ENCODE measurements around the gene VAMP4. TPM values are rescaled to one million over a fixed set of nuclear protein-coding genes. Genes with fewer than 3 reads are reported as not detected.

VAMP4 gene
- total RNA-seq, 1 experiment from 2014 or later, result 6.3 TPM

- RAD21 ChIA-PET (ENCODE audit: low non-redundant PET in 1 of 2, low total read pairs in 2 of 2, uncharacterized antibody in 2 of 2, unreplicated experiment in 2 of 2), result no interaction called here
- no peak for DNase-seq (ENCODE audit: low read depth, low spot score)
These were observed 46.8 kb upstream of the VAMP4 start for GRCh38 chr1:171788696-171789095.

More at GRCh38 chr1:171788696-171789095, 46.8 kb upstream of the VAMP4 start:
- Histone ChIP-seq H3K4me1 (ENCODE audit: control insufficient read depth in 1 of 2, insufficient read depth in 2 of 2, low read length in 2 of 2) (peaks cover 0 to 3% of the 10 kb centered on the region in 2 experiments; a peak in 2 of 4 replicates), H3K27me3 (ENCODE audit: insufficient read depth, low read length) (no peaks in the 10 kb centered on the region), H3K4me2 (ENCODE audit: low read length) (no peak overlapping the region), H3K4me3 (replicated peaks in 1 of 2; ENCODE audit: low read depth in 1 of 2, low read length in 2 of 2) (no peak overlapping the region), H4K20me1 (ENCODE audit: insufficient read depth) (no peaks in the 10 kb centered on the region), H3K9me2 (ENCODE audit: insufficient read depth) (no peaks in the 10 kb centered on the region), H2AFZ (ENCODE audit: low read depth, low read length, poor library complexity, severe bottlenecking) (no peak overlapping the region), H3K9ac (ENCODE audit: low read length) (no peak overlapping the region), H3K27ac (ENCODE audit: low read depth, low read length) (no peak overlapping the region), H3K9me3 (ENCODE audit: control insufficient read depth in 1 of 2, insufficient read depth in 1 of 2, low read depth in 1 of 2, low read length in 2 of 2) (no peaks in the 10 kb centered on the region), H3K79me2 (ENCODE audit: insufficient read depth, low read length) (peaks cover 59% of the 10 kb centered on the region), H3K36me3 (ENCODE audit: control insufficient read depth in 1 of 2, insufficient read depth in 2 of 2, low read length in 2 of 2) (peaks cover 44 to 73% of the 10 kb centered on the region in 2 experiments; a peak in 3 of 4 replicates)
- ATAC-seq, result no peak
- ChIA-PET CTCF (no interaction called here), POLR2A (no interaction called here)
- no peak for TF ChIP-seq MAX (IDR thresholded peaks at IDR 0.05)
- no peak for TF ChIP-seq ATF3 (IDR thresholded peaks at IDR 0.05)
- no peak for TF ChIP-seq ZBTB33 (IDR thresholded peaks at IDR 0.05; ENCODE audit: extremely low read depth, insufficient replicate concordance, low read length)
- TF ChIP-seq TCF7L2 (IDR thresholded peaks at IDR 0.05; ENCODE audit: borderline replicate concordance, extremely low read depth, insufficient read depth, insufficient read length), result no peak
- TF ChIP-seq POLR2A (IDR thresholded peaks at IDR 0.05; ENCODE audit: borderline replicate concordance, extremely low read depth, insufficient read depth, insufficient read length), result no peak
- TF ChIP-seq CBX3 (IDR thresholded peaks at IDR 0.05; ENCODE audit: low read depth), result no peak
- TF ChIP-seq JUND (IDR thresholded peaks at IDR 0.05), result no peak
- TF ChIP-seq FOSL1 (IDR thresholded peaks at IDR 0.05; ENCODE audit: low read depth), result no peak
- no peak for TF ChIP-seq ZNF274 (IDR thresholded peaks at IDR 0.05; ENCODE audit: low read depth, low read length)
- no peak for TF ChIP-seq RAD21 (IDR thresholded peaks at IDR 0.05; ENCODE audit: low read depth)
- TF ChIP-seq EZH2 (IDR thresholded peaks at IDR 0.05), result no peak
- TF ChIP-seq SIN3A (IDR thresholded peaks at IDR 0.05; ENCODE audit: low read depth), result no peak
- TF ChIP-seq REST (IDR thresholded peaks at IDR 0.05; ENCODE audit: low read depth), result no peak
- no peak for TF ChIP-seq ZFX (IDR thresholded peaks at IDR 0.05)
- TF ChIP-seq ELF1 (IDR thresholded peaks at IDR 0.05; ENCODE audit: borderline replicate concordance, low read depth), result no peak
- no peak for TF ChIP-seq YY1 (IDR thresholded peaks at IDR 0.05; ENCODE audit: extremely low read depth, insufficient replicate concordance, low read depth, low read length)
- TF ChIP-seq SP1 (IDR thresholded peaks at IDR 0.05; ENCODE audit: low read depth), result no peak
- TF ChIP-seq POLR2AphosphoS5 (IDR thresholded peaks at IDR 0.05; ENCODE audit: low read depth, low read length), result no peak
- BruUV-seq (replicated peaks), result no TSS peak
- intact Hi-C loops (cut with micrococcal nuclease), result no loop called here

All from HCT116 (cell line).